Astrocyte (in vitro differentiated cells and primary cell): ENCODE data around the gene ARMC7. TPM values are rescaled to one million over a fixed set of nuclear protein-coding genes. Genes with fewer than 3 reads are reported as not detected.

Source experiments
- DNase-seq: peaks from one replicate; pipeline ENCODE4 v3.0.0-alpha.2; 2010; ENCODE audit warnings: low read depth
- FAIRE-seq: peaks from 2 replicates; lab custom pipeline; 2011; peaks lifted over from hg19 to GRCh38; lab: Jason Lieb, UNC
- H2AFZ ChIP-seq: 2 replicates; pipeline ENCODE4 v1.6.0; 2012; ENCODE audit warnings: low read depth, low read length, inconsistent platforms
- H3K27ac ChIP-seq: 2 replicates; pipeline ENCODE4 v1.5.1; 2011; ENCODE audit warnings: low read depth, low read length, inconsistent platforms
- H3K27me3 ChIP-seq: 2 replicates; pipeline ENCODE4 v1.6.0; 2011; ENCODE audit warnings: low read length, inconsistent platforms; ENCODE audit not compliant: insufficient read depth
- H3K36me3 ChIP-seq: 2 replicates; pipeline ENCODE4 v1.5.1; 2011; ENCODE audit warnings: low read length, inconsistent platforms; ENCODE audit not compliant: insufficient read depth
- H3K4me1 ChIP-seq: 2 replicates; pipeline ENCODE4 v1.5.1; 2011; ENCODE audit warnings: low read length, inconsistent platforms; ENCODE audit not compliant: insufficient read depth
- H3K4me2 ChIP-seq: 2 replicates; pipeline ENCODE4 v1.6.0; 2012; ENCODE audit warnings: low read length, inconsistent platforms
- H3K4me3 ChIP-seq: 2 replicates; pipeline ENCODE4 v1.5.1; 2011; ENCODE audit warnings: low read depth, mild to moderate bottlenecking, low read length, inconsistent platforms; ENCODE audit not compliant: insufficient read depth
- H3K79me2 ChIP-seq: 2 replicates; pipeline ENCODE4 v1.6.0; 2012; ENCODE audit warnings: mild to moderate bottlenecking, low read length, inconsistent platforms; ENCODE audit not compliant: insufficient read depth
- H3K9ac ChIP-seq: 2 replicates; pipeline ENCODE4 v1.6.0; 2012; ENCODE audit warnings: mild to moderate bottlenecking, low read length, inconsistent platforms
- H3K9me3 ChIP-seq: 2 replicates; pipeline ENCODE4 v1.5.1; 2012; ENCODE audit warnings: low read depth, mild to moderate bottlenecking, low read length, inconsistent platforms; ENCODE audit not compliant: insufficient read depth
- H4K20me1 ChIP-seq: 2 replicates; pipeline ENCODE4 v1.6.0; 2012; ENCODE audit warnings: low read length, inconsistent platforms; ENCODE audit not compliant: insufficient read depth
- H3K27ac Mint-ChIP-seq: one replicate; pipeline ENCODE4 v1.8.0; 2021; ENCODE audit warnings: mild to moderate bottlenecking, mixed read lengths; ENCODE audit not compliant: unreplicated experiment
- H3K27me3 Mint-ChIP-seq: one replicate; pipeline ENCODE4 v1.8.0; 2021; ENCODE audit warnings: low read depth, mixed read lengths; ENCODE audit not compliant: unreplicated experiment
- H3K36me3 Mint-ChIP-seq: one replicate; pipeline ENCODE4 v1.8.0; 2021; ENCODE audit warnings: low read depth, mixed read lengths; ENCODE audit not compliant: unreplicated experiment
- H3K4me1 Mint-ChIP-seq: one replicate; pipeline ENCODE4 v1.8.0; 2021; ENCODE audit warnings: low read depth, mixed read lengths; ENCODE audit not compliant: unreplicated experiment
- H3K4me3 Mint-ChIP-seq: one replicate; pipeline ENCODE4 v1.8.0; 2021; ENCODE audit warnings: mild to moderate bottlenecking, moderate library complexity, mixed read lengths; ENCODE audit not compliant: unreplicated experiment
- H3K9me3 Mint-ChIP-seq: one replicate; pipeline ENCODE4 v1.8.0; 2021; ENCODE audit warnings: mild to moderate bottlenecking, mixed read lengths; ENCODE audit not compliant: unreplicated experiment
- CTCF ChIP-seq: IDR thresholded peaks from 2 replicates; pipeline ENCODE4 v1.5.1; 2011; ENCODE audit warnings: low read depth, mild to moderate bottlenecking, inconsistent platforms, low read length, moderate library complexity; ENCODE audit not compliant: insufficient read depth
- EZH2 ChIP-seq: IDR thresholded peaks from 2 replicates; pipeline ENCODE4 v1.6.1; 2012; ENCODE audit warnings: mild to moderate bottlenecking, low read length, inconsistent platforms; ENCODE audit not compliant: insufficient read depth
- total RNA-seq: library from RNA; stranded (reverse); gene quantifications from 2 replicates; pipeline ENCODE4 v1.2.1, GENCODE V29; 2021

The ARMC7 gene
- total RNA-seq, 1 donor from 2014 or later, result 11.9 TPM

DNA sequence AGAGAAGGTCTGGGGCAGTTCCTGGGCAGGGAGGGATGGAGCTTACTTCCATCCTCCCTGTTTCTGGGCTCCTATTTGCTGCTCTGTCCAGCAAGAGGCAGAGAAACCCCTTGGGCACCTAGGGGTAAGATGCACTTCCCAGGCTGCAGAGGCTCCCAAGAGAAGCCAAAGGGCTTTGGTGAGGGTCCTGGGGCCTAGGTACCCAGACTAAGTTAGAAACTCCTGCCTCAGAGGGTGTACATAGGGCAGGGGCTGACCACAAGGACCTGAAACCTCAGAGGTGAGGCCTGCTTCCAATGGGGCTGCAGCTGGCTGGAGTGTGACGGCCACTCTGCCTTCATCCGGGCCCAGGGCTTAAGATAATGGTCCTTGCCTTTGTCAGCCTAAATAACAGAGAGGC lies 1.6 kb upstream of the ARMC7 start:
- FAIRE-seq (no peak), DNase-seq (no peak)
- Histone ChIP-seq H3K27me3 (peaks cover 3% of the 10 kb centered on the region), H3K9me3 (no peaks in the 10 kb centered on the region), H3K4me1 (peaks cover 16% of the 10 kb centered on the region), H3K79me2 (peaks cover 7% of the 10 kb centered on the region), H3K4me3 (no peak overlapping the region), H3K4me2 (no peak overlapping the region), H3K9ac (no peak overlapping the region), H3K36me3 (no peaks in the 10 kb centered on the region), H4K20me1 (no peaks in the 10 kb centered on the region), H3K27ac (no peak overlapping the region), H2AFZ (no peak overlapping the region)
- TF ChIP-seq EZH2 (no peak), CTCF (no peak)
- Mint-ChIP-seq H3K9me3 (peaks cover 2% of the 10 kb centered on the region), H3K36me3 (peaks cover 7% of the 10 kb centered on the region), H3K27me3 (peaks cover 8% of the 10 kb centered on the region), H3K4me1 (peaks cover 7% of the 10 kb centered on the region), H3K4me3 (peak overlapping the region; percentile 36), H3K27ac (no peak overlapping the region)

GRCh38 chr17:75109046-75109406 lies 743 bp upstream of the ARMC7 start:
- H3K4me3 Mint-ChIP-seq, result peak overlapping the region; percentile 91
- H3K27me3 Mint-ChIP-seq, result peaks cover 8% of the 10 kb centered on the region
- no peak overlapping the region for H3K27ac Mint-ChIP-seq
- Histone ChIP-seq H3K4me3 (peak overlapping the region; percentile 74), H4K20me1 (peaks cover 3% of the 10 kb centered on the region), H2AFZ (peak overlapping the region; percentile 94), H3K9me3 (no peaks in the 10 kb centered on the region), H3K36me3 (no peaks in the 10 kb centered on the region), H3K27me3 (peaks cover 3% of the 10 kb centered on the region), H3K79me2 (peaks cover 7% of the 10 kb centered on the region), H3K4me1 (peaks cover 20% of the 10 kb centered on the region), H3K27ac (no peak overlapping the region), H3K4me2 (peak overlapping the region; percentile 94), H3K9ac (peak overlapping the region; percentile 78)
- H3K9me3 Mint-ChIP-seq, result peaks cover 2% of the 10 kb centered on the region
- peaks cover 7% of the 10 kb centered on the region for H3K36me3 Mint-ChIP-seq
- DNase-seq, result no peak
- TF ChIP-seq EZH2, result no peak
- TF ChIP-seq CTCF, result no peak
- no peak for FAIRE-seq
- peaks cover 7% of the 10 kb centered on the region for H3K4me1 Mint-ChIP-seq

- H3K27ac ChIP-seq, result no peak overlapping the region
- peak overlapping the region; percentile 94 for H3K4me2 ChIP-seq
- no peaks in the 10 kb centered on the region for H3K36me3 ChIP-seq
- peaks cover 3% of the 10 kb centered on the region for H3K27me3 ChIP-seq
- peak overlapping the region; percentile 66 for H3K27ac Mint-ChIP-seq
- H3K4me1 ChIP-seq, result peaks cover 26% of the 10 kb centered on the region
- peaks cover 7% of the 10 kb centered on the region for H3K27me3 Mint-ChIP-seq
- H3K4me3 ChIP-seq, result peak overlapping the region; percentile 74
- DNase-seq (no peak), FAIRE-seq (no peak)
- H2AFZ ChIP-seq, result peak overlapping the region; percentile 94
- peaks cover 7% of the 10 kb centered on the region for H3K79me2 ChIP-seq
- peaks cover 6% of the 10 kb centered on the region for H4K20me1 ChIP-seq
- peaks cover 7% of the 10 kb centered on the region for H3K36me3 Mint-ChIP-seq
- H3K9me3 Mint-ChIP-seq, result peaks cover 2% of the 10 kb centered on the region
- no peak for TF ChIP-seq EZH2
- TF ChIP-seq CTCF, result no peak
- peak overlapping the region; percentile 78 for H3K9ac ChIP-seq
- H3K9me3 ChIP-seq, result no peaks in the 10 kb centered on the region
- H3K4me3 Mint-ChIP-seq, result peak overlapping the region; percentile 91
- peaks cover 9% of the 10 kb centered on the region for H3K4me1 Mint-ChIP-seq
Measured at GRCh38 chr17:75110234-75110937, 617 bp downstream of the ARMC7 start.
